Thyroid gland (tissue), 4 donors: Measurements from ENCODE around the gene AUH.

Experiments
- CTCF ChIP-seq, 6 experiments: fragments of 200-600 bp in 3 of 6; fragments of 450-650 bp in 3 of 6; sonication (generic) in 3 of 6; IDR thresholded peaks; one replicate each; pipeline ENCODE4 v1.5.1; 2016 to 2019; ENCODE audit warnings: antibody characterized with exemption in 6 of 6, mild to moderate bottlenecking in 2 of 6, inconsistent platforms in 1 of 6, moderate library complexity in 1 of 6
- POLR2A ChIP-seq, 2 donors: fragments of 450-650 bp; IDR thresholded peaks; one replicate each; pipeline ENCODE4 v1.6.1; 2017; ENCODE audit warnings: antibody characterized with exemption in 2 of 2, mild to moderate bottlenecking in 2 of 2, moderate library complexity in 1 of 2

- TF ChIP-seq CTCF (IDR thresholded peaks at IDR 0.05): no peak
- no peak for TF ChIP-seq POLR2A (IDR thresholded peaks at IDR 0.05)
Observed at GRCh38 chr9:91342575-91342974, 19.1 kb downstream of the AUH start.
